NCI-H1048 (cell line): ENCODE results near the gene THADA.
"Not testable (repeated sequence)": the region's sequence is repeated elsewhere in the genome, so short reads cannot be mapped to it uniquely, and the experiment has no call there.

Source experiments
- DNase-seq: peaks from one replicate; lab custom pipeline; 2025; lab: John Stamatoyannopoulos, UW

THADA gene

GRCh38 chr2:43207553-43208300 is 388.1 kb downstream of the THADA start:
- no peak for DNase-seq

- DNase-seq, result no peak
These were observed 389.2 kb downstream of the THADA start for GRCh38 chr2:43206602-43207001.

GRCh38 chr2:43203373-43203772 is 392.5 kb downstream of the THADA start:
- no peak for DNase-seq

GRCh38 chr2:43202289-43202688 is 393.5 kb downstream of the THADA start:
- no peak for DNase-seq

- no peak for DNase-seq
These were observed 394.3 kb downstream of the THADA start for GRCh38 chr2:43201497-43201896.

GRCh38 chr2:43201016-43201415 is 394.8 kb downstream of the THADA start:
- no peak for DNase-seq

- DNase-seq, result no peak
These were observed 396.0 kb downstream of the THADA start for GRCh38 chr2:43199492-43200488.

GRCh38 chr2:43198263-43198662 is 397.6 kb downstream of the THADA start:
- no peak for DNase-seq

GRCh38 chr2:43197588-43197896 is 398.3 kb downstream of the THADA start:
- DNase-seq, result no peak

- no peak for DNase-seq
These were observed 398.9 kb downstream of the THADA start for GRCh38 chr2:43196768-43197587.

GRCh38 chr2:43194121-43194869 is 401.5 kb downstream of the THADA start:
- no peak for DNase-seq

- DNase-seq, result no peak
These were observed 402.2 kb downstream of the THADA start for GRCh38 chr2:43193652-43194120.

GRCh38 chr2:43192744-43193651 is 402.8 kb downstream of the THADA start:
- no peak for DNase-seq

- DNase-seq, result no peak
These were observed 403.8 kb downstream of the THADA start for GRCh38 chr2:43191947-43192516.

GRCh38 chr2:43190311-43191052 is 405.4 kb downstream of the THADA start:
- no peak for DNase-seq

- not testable (repeated sequence) for DNase-seq
These were observed 406.0 kb downstream of the THADA start for GRCh38 chr2:43189861-43190260.

GRCh38 chr2:43188561-43189386 is 407.1 kb downstream of the THADA start:
- no peak for DNase-seq

- DNase-seq, result no peak
These were observed 409.0 kb downstream of the THADA start for GRCh38 chr2:43186679-43187374.
